Measurements from ENCODE around the gene A4GALT. TPM values are rescaled to one million over a fixed set of nuclear protein-coding genes. Genes with fewer than 3 reads are reported as not detected.
A peak's percentile ranks its signal among the peaks of the same experiment; 100 is the strongest.

The A4GALT gene
- total and polyA plus RNA-seq, 2 experiments from 2014 or later: 7.0 to 16.2 TPM

DNA sequence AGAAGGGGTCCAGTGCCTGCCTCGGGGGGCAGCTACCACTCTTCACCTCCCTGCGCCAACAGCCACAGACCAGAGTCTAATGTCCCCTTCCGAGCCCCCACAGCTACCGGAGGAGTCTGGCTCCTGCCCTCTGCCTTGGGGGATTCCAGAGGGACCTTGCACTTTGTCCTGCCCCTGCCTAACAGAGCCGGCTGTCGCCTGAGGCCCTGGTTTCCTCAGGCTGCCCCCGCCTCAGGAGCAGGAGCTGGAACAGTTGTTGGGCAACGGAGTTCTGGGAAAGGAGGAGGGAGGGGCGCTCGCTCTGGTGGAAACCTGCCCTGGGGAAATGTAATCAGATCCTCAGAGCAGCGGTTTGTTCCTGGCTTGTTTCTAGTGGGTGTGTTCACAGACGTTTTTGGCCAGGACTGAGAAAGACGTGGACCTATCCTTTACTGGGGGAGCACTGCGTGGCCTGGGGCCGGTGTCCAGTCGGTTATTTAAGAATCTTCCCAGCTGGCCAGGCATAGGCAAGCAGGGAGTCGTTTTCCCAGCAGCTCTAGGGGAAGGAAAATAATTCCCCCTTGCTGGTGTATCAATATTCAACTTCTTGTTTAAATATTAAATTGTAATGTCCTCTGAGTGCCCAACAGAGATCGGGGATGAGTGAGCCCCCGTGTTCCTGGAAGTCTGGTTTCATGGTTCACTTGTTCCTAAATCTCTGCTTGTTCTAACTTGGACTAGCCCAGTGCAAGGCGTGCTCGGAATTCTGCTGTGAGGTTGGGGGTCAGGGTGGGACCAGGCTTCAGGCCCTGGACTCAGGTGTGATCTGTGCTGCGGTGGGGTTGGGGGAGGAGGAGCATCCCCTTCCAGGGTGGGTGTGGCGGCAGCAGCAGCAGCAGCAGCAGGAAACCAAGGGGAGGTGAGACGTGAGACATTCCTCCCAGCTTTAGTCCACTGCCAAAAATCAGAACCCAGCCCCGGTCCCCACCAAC is 32.1 kb downstream of the A4GALT start:
- H3K36me3 ChIP-seq (ENCODE audit: insufficient read depth): no peaks in the 10 kb centered on the region; the same call in 1 of the 2 replicates
- TF ChIP-seq EZH2phosphoT487 (IDR thresholded peaks at IDR 0.05; ENCODE audit: unreplicated experiment) (no peak), JUNB (IDR thresholded peaks at IDR 0.05; ENCODE audit: unreplicated experiment) (no peak), ZNF331 (CRISPR knock-in tag; IDR thresholded peaks at IDR 0.05; ENCODE audit: low read depth) (no peak), EZH2 (IDR thresholded peaks at IDR 0.05; ENCODE audit: low read depth, unreplicated experiment) (no peak), POLR2AphosphoS5 (IDR thresholded peaks at IDR 0.05; ENCODE audit: low read depth) (no peak), STAT1 (IDR thresholded peaks at IDR 0.05; ENCODE audit: unreplicated experiment) (no peak), CREB1 (CRISPR knock-in tag; IDR thresholded peaks at IDR 0.05; ENCODE audit: low read depth) (no peak), NANOG (IDR thresholded peaks at IDR 0.05; ENCODE audit: borderline replicate concordance) (no peak), ZNF114 (CRISPR knock-in tag; IDR thresholded peaks at IDR 0.05) (no peak)
- TF ChIP-seq, protein P1, sequence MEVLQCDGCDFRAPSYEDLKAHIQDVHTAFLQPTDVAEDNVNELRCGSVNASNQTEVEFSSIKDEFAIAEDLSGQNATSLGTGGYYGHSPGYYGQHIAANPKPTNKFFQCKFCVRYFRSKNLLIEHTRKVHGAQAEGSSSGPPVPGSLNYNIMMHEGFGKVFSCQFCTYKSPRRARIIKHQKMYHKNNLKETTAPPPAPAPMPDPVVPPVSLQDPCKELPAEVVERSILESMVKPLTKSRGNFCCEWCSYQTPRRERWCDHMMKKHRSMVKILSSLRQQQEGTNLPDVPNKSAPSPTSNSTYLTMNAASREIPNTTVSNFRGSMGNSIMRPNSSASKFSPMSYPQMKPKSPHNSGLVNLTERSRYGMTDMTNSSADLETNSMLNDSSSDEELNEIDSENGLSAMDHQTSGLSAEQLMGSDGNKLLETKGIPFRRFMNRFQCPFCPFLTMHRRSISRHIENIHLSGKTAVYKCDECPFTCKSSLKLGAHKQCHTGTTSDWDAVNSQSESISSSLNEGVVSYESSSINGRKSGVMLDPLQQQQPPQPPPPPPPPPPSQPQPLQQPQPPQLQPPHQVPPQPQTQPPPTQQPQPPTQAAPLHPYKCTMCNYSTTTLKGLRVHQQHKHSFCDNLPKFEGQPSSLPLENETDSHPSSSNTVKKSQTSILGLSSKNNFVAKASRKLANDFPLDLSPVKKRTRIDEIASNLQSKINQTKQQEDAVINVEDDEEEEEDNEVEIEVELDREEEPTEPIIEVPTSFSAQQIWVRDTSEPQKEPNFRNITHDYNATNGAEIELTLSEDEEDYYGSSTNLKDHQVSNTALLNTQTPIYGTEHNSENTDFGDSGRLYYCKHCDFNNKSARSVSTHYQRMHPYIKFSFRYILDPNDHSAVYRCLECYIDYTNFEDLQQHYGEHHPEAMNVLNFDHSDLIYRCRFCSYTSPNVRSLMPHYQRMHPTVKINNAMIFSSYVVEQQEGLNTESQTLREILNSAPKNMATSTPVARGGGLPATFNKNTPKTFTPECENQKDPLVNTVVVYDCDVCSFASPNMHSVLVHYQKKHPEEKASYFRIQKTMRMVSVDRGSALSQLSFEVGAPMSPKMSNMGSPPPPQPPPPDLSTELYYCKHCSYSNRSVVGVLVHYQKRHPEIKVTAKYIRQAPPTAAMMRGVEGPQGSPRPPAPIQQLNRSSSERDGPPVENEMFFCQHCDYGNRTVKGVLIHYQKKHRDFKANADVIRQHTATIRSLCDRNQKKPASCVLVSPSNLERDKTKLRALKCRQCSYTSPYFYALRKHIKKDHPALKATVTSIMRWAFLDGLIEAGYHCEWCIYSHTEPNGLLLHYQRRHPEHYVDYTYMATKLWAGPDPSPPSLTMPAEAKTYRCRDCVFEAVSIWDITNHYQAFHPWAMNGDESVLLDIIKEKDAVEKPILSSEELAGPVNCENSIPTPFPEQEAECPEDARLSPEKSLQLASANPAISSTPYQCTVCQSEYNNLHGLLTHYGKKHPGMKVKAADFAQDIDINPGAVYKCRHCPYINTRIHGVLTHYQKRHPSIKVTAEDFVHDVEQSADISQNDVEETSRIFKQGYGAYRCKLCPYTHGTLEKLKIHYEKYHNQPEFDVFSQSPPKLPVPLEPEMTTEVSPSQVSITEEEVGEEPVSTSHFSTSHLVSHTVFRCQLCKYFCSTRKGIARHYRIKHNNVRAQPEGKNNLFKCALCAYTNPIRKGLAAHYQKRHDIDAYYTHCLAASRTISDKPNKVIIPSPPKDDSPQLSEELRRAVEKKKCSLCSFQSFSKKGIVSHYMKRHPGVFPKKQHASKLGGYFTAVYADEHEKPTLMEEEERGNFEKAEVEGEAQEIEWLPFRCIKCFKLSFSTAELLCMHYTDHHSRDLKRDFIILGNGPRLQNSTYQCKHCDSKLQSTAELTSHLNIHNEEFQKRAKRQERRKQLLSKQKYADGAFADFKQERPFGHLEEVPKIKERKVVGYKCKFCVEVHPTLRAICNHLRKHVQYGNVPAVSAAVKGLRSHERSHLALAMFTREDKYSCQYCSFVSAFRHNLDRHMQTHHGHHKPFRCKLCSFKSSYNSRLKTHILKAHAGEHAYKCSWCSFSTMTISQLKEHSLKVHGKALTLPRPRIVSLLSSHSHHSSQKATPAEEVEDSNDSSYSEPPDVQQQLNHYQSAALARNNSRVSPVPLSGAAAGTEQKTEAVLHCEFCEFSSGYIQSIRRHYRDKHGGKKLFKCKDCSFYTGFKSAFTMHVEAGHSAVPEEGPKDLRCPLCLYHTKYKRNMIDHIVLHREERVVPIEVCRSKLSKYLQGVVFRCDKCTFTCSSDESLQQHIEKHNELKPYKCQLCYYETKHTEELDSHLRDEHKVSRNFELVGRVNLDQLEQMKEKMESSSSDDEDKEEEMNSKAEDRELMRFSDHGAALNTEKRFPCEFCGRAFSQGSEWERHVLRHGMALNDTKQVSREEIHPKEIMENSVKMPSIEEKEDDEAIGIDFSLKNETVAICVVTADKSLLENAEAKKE (CRISPR knock-in tag; IDR thresholded peaks at IDR 0.05): no peak
- TF ChIP-seq, protein P2, sequence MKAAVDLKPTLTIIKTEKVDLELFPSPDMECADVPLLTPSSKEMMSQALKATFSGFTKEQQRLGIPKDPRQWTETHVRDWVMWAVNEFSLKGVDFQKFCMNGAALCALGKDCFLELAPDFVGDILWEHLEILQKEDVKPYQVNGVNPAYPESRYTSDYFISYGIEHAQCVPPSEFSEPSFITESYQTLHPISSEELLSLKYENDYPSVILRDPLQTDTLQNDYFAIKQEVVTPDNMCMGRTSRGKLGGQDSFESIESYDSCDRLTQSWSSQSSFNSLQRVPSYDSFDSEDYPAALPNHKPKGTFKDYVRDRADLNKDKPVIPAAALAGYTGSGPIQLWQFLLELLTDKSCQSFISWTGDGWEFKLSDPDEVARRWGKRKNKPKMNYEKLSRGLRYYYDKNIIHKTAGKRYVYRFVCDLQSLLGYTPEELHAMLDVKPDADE (IDR thresholded peaks at IDR 0.05): no peak
- TF ChIP-seq, protein P3, sequence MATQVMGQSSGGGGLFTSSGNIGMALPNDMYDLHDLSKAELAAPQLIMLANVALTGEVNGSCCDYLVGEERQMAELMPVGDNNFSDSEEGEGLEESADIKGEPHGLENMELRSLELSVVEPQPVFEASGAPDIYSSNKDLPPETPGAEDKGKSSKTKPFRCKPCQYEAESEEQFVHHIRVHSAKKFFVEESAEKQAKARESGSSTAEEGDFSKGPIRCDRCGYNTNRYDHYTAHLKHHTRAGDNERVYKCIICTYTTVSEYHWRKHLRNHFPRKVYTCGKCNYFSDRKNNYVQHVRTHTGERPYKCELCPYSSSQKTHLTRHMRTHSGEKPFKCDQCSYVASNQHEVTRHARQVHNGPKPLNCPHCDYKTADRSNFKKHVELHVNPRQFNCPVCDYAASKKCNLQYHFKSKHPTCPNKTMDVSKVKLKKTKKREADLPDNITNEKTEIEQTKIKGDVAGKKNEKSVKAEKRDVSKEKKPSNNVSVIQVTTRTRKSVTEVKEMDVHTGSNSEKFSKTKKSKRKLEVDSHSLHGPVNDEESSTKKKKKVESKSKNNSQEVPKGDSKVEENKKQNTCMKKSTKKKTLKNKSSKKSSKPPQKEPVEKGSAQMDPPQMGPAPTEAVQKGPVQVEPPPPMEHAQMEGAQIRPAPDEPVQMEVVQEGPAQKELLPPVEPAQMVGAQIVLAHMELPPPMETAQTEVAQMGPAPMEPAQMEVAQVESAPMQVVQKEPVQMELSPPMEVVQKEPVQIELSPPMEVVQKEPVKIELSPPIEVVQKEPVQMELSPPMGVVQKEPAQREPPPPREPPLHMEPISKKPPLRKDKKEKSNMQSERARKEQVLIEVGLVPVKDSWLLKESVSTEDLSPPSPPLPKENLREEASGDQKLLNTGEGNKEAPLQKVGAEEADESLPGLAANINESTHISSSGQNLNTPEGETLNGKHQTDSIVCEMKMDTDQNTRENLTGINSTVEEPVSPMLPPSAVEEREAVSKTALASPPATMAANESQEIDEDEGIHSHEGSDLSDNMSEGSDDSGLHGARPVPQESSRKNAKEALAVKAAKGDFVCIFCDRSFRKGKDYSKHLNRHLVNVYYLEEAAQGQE (IDR thresholded peaks at IDR 0.05; ENCODE audit: unreplicated experiment): no peak
- TF ChIP-seq, protein P4, sequence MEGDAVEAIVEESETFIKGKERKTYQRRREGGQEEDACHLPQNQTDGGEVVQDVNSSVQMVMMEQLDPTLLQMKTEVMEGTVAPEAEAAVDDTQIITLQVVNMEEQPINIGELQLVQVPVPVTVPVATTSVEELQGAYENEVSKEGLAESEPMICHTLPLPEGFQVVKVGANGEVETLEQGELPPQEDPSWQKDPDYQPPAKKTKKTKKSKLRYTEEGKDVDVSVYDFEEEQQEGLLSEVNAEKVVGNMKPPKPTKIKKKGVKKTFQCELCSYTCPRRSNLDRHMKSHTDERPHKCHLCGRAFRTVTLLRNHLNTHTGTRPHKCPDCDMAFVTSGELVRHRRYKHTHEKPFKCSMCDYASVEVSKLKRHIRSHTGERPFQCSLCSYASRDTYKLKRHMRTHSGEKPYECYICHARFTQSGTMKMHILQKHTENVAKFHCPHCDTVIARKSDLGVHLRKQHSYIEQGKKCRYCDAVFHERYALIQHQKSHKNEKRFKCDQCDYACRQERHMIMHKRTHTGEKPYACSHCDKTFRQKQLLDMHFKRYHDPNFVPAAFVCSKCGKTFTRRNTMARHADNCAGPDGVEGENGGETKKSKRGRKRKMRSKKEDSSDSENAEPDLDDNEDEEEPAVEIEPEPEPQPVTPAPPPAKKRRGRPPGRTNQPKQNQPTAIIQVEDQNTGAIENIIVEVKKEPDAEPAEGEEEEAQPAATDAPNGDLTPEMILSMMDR (conservative IDR thresholded peaks at IDR 0.05; ENCODE audit: low read depth in 2 of 2): no peak
- no peaks in the 10 kb centered on the region for H3K27me3 ChIP-seq (ENCODE audit: insufficient read depth)
- no peaks in the 10 kb centered on the region for H3F3A ChIP-seq (replicated peaks; ENCODE audit: low read depth)
- Mint-ChIP-seq H3K9me3 (no peaks in the 10 kb centered on the region), H3K27me3 (ENCODE audit: insufficient read depth, low read depth, poor library complexity) (peaks cover 5% of the 10 kb centered on the region), H3K36me3 (ENCODE audit: low read depth) (no peaks in the 10 kb centered on the region), H3K4me1 (peaks cover 17% of the 10 kb centered on the region), H3K4me3 (no peak overlapping the region), H3K27ac (no peak overlapping the region)
- 0 out of 2 replicates have a peak overlapping the region, but pooled peaks have one; percentile 32 for H3K27ac ChIP-seq (ENCODE audit: low read depth)
- no peaks in the 10 kb centered on the region for H3K79me2 ChIP-seq (replicated peaks; ENCODE audit: insufficient read depth)
- peak overlapping the region; percentile 55; the same call in 1 of the 2 replicates for H3K4me2 ChIP-seq
- ATAC-seq (peak; percentile 69), DNase-seq (ENCODE audit: low spot score) (peak; percentile 70)
- no peak overlapping the region for H2AFZ ChIP-seq
- no peak overlapping the region for H3K4me3 ChIP-seq
- H3K9me2 ChIP-seq (ENCODE audit: insufficient read depth): no peaks in the 10 kb centered on the region
- H4K20me1 ChIP-seq (replicated peaks; ENCODE audit: insufficient read depth): no peaks in the 10 kb centered on the region
- peaks cover 8% of the 10 kb centered on the region for H3K4me1 ChIP-seq (ENCODE audit: insufficient read depth)
